ENCODE data around the gene SPEM3. TPM values are rescaled to one million over a fixed set of nuclear protein-coding genes. Genes with fewer than 3 reads are reported as not detected.

SPEM3 gene
- polyA plus RNA-seq, 6 donors from 2014 or later: not detected

DNA sequence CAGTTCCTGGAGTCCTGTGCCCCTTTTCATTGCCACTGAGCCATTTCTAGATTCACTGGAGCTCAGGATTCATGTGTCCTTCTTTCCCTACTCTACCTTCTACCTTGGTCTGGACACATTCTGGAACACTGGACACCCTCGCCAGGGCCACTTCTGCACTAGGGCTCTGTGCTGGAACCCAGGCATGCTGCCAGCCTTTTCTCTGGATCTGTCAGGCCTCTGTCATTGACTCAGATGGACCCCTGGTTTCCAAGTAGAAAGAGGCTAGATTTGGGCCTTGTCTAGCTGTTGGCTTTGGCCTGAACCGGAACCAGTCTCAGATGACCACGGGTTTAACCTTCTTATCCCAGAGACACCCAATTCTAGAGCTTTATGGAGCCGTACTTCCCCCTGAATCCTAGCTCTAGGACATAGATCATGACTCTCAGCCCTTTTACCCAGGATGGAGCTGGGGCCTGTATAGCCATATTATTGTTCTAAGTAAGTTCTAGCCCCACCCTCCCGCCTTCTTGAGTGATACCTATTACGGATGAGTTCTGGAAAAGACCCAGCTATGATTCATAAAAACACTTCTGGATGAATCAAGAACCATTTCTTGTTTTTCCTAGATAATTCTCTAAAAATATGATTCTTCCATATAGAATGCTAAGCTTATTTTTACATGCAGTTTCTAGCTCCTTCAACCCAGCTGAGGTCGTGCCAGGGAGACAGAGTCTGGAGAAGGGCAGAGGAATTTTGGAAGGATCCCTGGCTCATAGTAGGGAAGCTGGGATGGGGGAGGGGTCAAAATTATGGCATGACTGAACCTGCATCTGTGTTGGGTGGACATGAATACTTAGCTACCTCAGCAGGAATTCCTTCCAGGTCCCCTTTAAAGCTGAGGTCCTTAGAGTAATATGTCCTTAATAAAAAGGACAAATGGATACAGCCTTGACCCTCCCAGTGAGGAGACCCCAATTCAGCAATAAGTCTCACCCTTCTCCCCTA lies 15.1 kb downstream of the SPEM3 start:
- no peak for DNase-seq
- no peak for ATAC-seq (ENCODE audit: low read depth in 2 of 2)
- H3K27ac Mint-ChIP-seq: peak overlapping the region in 1 of 6 donors; percentile 24
- peaks cover 0 to 5% (median 0%) of the 10 kb centered on the region in 7 donors for H3K9me3 Mint-ChIP-seq
- peak overlapping the region in 3 of 8 donors; percentile 17 to 92 (median 79) for H3K4me3 Mint-ChIP-seq
- peaks cover 36 to 49% (median 47%) of the 10 kb centered on the region in 3 donors for H3K4me1 Mint-ChIP-seq
- peaks cover 56 to 90% (median 87%) of the 10 kb centered on the region in 3 donors for H3K27me3 Mint-ChIP-seq
- H3K36me3 Mint-ChIP-seq: peaks cover 0 to 36% of the 10 kb centered on the region in 2 donors

DNA sequence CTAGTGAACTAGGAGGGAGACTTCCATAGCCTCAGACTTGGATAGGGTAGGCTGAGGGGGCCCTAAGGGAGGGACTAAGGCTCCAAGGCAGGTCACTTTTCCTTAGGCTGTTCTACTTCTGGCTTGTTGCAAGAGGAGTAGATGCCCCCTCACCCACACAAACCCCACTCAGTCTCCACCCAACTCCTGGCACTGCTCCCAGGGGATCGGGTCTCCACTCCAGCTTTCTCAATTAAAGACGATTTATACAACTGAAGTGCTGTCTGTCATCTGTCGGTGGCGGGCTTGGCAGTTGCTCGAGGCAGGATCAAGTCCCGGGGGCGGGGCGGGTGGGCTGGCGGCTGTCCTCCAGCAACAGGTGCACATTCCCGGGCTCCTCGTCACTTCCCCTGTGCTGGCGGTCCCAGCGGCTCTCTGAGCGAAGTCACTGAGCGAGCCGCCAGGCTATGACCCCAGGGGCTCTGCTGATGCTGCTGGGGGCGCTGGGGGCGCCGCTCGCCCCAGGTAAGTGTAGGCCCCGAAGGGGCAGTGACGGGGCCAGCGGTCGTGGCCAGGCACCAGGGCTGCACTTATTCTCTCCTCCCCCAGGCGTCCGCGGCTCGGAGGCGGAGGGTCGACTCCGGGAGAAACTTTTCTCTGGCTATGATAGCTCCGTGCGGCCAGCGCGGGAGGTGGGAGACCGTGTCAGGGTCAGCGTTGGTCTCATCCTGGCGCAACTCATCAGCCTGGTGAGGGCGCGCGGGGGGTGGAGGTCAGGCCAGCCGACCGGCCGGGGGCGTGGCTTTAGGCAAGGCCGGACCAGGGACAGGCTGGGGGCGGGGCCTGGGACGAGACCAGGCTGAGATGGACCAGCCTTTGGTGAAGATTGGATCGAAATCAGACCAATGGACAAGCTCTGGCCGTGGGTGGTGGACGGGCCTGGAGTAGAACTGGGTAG lies 16.3 kb downstream of the SPEM3 start, which contains the start of gene CHRNB1:
CHRNB1 (plus strand) TSS at position 380 of the 937 bp plus-strand sequence; CDS start at position 447, 67 bp downstream.
- Mint-ChIP-seq H3K9me3 (peaks cover 0 to 5% (median 0%) of the 10 kb centered on the region in 7 donors), H3K27me3 (peaks cover 53 to 92% (median 86%) of the 10 kb centered on the region in 3 donors), H3K36me3 (peaks cover 0 to 32% of the 10 kb centered on the region in 2 donors), H3K4me3 (peak within 1 kb of the TSS; percentile 60 to 93 (median 89)), H3K27ac (peak within 1 kb of the TSS in 2 of 6 donors; percentile 11 to 93), H3K4me1 (peaks cover 28 to 41% (median 37%) of the 10 kb centered on the region in 3 donors)
- no peak for DNase-seq
- ATAC-seq (ENCODE audit: low read depth in 2 of 2): peak; percentile 45 to 52

DNA sequence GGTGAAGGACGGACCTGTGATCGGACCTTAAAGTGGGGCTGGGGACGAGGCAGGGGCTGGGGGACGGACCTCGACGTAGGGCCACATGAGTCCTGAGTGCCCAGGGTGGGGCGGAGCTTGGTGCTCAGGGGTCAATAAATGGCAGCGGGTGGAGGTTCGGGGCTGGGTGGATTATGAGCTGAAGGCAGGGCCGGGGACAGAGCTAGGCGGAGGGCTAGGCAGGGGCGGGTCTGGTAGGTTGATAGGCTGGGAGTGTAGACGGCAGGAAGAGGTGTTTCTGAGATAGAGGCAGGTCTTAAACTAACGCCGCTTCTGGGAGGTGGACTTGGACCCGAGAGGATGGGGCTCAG lies 16.9 kb downstream of the SPEM3 start:
- Mint-ChIP-seq H3K4me1 (peaks cover 22 to 34% (median 31%) of the 10 kb centered on the region in 3 donors), H3K9me3 (peaks cover 0 to 5% (median 0%) of the 10 kb centered on the region in 7 donors), H3K4me3 (peak overlapping the region; percentile 60 to 93 (median 89)), H3K27ac (peak overlapping the region in 2 of 6 donors; percentile 11 to 93), H3K36me3 (peaks cover 0 to 26% of the 10 kb centered on the region in 2 donors), H3K27me3 (peaks cover 53 to 91% (median 80%) of the 10 kb centered on the region in 3 donors)
- ATAC-seq (ENCODE audit: low read depth in 2 of 2) (peak; percentile 78 to 85), DNase-seq (no peak)

DNA sequence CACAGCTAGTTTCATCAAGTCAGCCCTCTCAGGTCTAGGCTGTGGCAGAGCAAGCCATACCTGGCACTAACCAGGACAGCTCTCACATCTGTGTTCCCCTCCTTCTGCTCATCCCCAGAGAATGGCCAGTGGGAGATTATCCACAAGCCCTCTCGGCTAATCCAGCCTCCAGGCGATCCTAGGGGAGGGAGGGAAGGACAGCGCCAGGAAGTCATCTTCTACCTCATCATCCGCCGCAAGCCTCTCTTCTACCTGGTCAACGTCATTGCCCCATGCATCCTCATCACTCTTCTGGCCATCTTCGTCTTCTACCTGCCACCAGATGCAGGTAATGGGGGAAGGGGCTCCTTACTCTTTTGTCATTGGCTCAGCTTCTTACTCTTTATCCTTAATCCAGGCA lies 19.8 kb downstream of the SPEM3 start:
- peaks cover 0 to 21% of the 10 kb centered on the region in 2 donors for H3K36me3 Mint-ChIP-seq

DNA sequence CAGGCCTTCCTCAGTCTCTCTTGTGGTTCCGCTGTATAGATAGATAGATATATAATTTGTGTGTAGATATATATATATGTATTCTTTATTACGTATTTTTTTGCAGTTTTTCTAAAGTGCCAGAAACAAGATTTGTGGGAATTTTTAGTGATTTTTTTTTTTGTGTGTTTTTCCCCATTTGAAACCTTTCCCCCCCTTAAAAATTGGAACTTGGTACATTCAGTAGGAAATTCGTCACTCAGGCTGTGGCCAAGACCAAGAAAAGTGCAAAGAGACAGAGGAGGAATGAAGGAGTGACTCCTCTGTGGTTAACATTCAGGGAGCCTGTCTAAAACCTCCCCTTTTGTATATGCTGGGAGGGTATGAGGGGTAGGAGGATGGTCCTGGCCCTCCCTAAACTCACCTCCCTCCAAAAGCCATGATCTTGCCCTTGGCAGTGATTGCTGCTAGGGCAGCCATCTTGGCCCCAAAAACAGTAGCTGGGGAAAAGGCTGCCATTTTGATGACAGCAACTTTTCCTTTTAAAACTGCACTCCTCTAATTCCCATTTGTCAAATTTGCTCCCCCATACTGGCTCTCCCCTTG lies 31.4 kb downstream of the SPEM3 start:
- DNase-seq: no peak
- H3K27me3 Mint-ChIP-seq: peaks cover 0 to 3% (median 0%) of the 10 kb centered on the region in 3 donors
- ATAC-seq (ENCODE audit: low read depth in 2 of 2): no peak
- H3K36me3 Mint-ChIP-seq: peaks cover 0 to 5% of the 10 kb centered on the region in 2 donors
- H3K4me3 Mint-ChIP-seq: peak overlapping the region in 1 of 8 donors; percentile 57
- peaks cover 4 to 22% (median 15%) of the 10 kb centered on the region in 3 donors for H3K4me1 Mint-ChIP-seq
- H3K27ac Mint-ChIP-seq: no peak overlapping the region
- no peaks in the 10 kb centered on the region for H3K9me3 Mint-ChIP-seq

More for the DNA sequence above, 19.8 kb downstream of the SPEM3 start:
- peaks cover 0 to 5% (median 0%) of the 10 kb centered on the region in 7 donors for H3K9me3 Mint-ChIP-seq
- ATAC-seq (ENCODE audit: low read depth in 2 of 2) (no peak), DNase-seq (no peak)
- no peak overlapping the region for H3K27ac Mint-ChIP-seq
- H3K27me3 Mint-ChIP-seq: peaks cover 41 to 68% (median 54%) of the 10 kb centered on the region in 3 donors
- peaks cover 21 to 26% (median 26%) of the 10 kb centered on the region in 3 donors for H3K4me1 Mint-ChIP-seq
- no peak overlapping the region for H3K4me3 Mint-ChIP-seq

DNA sequence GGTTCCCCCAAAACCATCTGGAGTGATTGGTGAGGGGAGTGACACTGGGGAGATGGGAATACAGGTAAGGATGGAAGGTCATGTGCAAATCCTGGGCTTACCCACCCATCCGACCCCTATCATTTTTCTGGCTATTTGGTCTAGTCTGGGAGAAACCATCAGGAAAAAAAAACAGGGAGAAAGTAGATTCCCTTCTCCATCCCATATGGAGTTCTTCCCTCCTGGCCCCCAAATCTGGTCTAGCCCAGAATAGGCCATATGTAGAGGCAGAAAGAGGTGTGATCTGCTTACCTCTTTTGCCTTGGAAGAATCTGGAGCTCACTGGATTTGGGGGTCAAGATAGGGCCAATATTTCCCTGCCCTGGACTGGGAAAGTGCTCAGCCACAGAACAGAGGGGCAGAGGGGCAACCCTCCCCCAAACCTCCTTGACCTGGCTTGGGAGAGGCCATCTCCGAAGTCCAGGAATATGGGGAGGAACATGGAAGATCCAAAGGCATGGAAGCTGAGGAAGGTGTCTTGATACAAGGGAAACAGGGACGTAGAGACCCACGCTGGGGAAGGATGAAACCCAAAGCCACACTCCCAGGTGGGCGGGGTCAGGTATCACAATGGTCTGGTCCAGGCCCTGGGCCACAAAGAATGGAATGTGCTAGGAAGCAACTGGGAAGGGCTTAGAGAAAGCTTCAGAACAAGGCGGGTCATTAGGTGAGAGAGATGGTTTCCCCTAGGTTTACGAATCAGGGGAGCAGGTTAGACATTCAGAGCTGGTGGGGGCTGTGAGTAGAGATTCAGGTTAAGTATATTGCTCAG lies 32.4 kb downstream of the SPEM3 start:
- peaks cover 0 to 2% of the 10 kb centered on the region in 2 donors for H3K36me3 Mint-ChIP-seq
- H3K27ac Mint-ChIP-seq: peak overlapping the region in 3 of 6 donors; percentile 20 to 85 (median 65)
- H3K4me3 Mint-ChIP-seq: no peak overlapping the region
- ATAC-seq (ENCODE audit: low read depth in 2 of 2) (no peak), DNase-seq (no peak)
- H3K4me1 Mint-ChIP-seq: peaks cover 0 to 15% (median 9%) of the 10 kb centered on the region in 3 donors
- H3K9me3 Mint-ChIP-seq: no peaks in the 10 kb centered on the region
- no peaks in the 10 kb centered on the region for H3K27me3 Mint-ChIP-seq

DNA sequence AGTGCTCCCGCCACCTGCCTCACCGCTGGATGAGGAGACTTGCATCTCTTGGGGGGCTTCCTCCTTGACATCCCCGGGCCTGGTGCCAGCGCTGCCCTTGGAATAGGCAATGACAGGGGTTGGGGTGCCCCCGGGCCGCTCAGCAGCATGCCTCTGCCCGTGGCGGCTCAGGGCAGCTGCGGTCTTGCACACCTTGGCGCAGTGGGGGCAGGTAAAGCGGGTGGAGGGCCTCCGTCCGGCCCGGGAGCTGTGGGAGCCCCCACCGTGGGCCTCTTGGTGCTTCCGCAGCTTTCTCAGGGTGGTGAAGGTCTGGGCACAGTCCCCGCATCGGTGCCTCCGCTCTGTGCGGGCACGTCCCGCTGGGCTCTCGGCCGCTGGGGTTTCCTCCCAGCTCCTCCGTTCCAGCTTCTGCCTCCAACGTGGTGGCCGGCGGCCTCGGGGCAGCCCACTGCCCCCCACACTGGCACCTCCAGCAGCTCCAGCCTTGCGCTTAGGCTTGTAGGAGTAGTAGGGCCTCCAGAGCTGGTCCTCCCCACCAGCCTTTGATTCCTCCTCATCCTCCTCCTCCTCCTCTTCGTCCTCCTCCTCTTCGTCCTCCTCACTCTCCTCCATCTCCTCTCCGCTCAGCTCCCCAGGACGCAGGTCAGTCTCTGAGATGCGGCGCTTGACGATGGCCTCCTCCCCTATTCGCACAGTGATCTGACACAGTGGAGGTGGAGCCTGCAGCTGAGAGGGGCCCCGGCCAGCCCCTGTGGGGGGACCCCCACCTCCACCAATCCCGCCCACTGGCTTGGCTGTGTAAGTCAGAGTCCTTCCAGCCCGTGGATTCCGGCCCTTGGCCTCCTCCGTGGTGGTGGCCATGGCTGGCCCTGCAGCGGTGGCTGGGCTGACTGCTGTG lies 34.1 kb downstream of the SPEM3 start:
- ATAC-seq (ENCODE audit: low read depth in 2 of 2): no peak
- no peak overlapping the region for H3K4me3 Mint-ChIP-seq
- H3K36me3 Mint-ChIP-seq: peaks cover 0 to 8% of the 10 kb centered on the region in 2 donors
- no peaks in the 10 kb centered on the region for H3K27me3 Mint-ChIP-seq
- H3K9me3 Mint-ChIP-seq: no peaks in the 10 kb centered on the region
- H3K27ac Mint-ChIP-seq: peak overlapping the region in 1 of 6 donors; percentile 18
- DNase-seq: no peak
- H3K4me1 Mint-ChIP-seq: peaks cover 13 to 20% (median 15%) of the 10 kb centered on the region in 3 donors

DNA sequence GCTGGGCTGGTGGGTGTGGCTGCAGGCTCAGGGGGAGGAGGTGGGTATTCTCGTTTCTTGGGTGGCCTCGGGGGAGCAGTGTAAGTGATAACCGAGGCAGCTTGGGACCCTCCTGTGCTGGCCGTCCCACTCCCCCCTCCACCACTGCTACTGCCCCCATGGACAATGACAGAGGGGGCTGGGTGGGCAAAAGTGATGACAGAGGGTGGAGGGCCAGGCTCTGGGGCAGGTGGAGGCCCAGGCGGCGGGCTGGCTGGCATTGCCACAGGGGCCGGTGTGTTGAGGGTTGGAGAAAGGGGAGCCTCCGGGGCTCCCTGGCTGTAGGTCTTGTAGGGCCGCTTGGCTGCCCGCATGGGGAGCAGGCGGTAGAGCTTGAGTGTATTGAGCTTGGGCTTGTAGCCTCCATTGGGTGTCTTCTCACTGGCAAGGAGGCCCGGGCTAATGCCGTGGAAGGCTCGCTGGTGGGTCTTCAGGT lies 34.8 kb downstream of the SPEM3 start:
- Mint-ChIP-seq H3K4me1 (peaks cover 13 to 25% (median 20%) of the 10 kb centered on the region in 3 donors), H3K4me3 (peak overlapping the region in 1 of 8 donors; percentile 14), H3K36me3 (peaks cover 0 to 8% of the 10 kb centered on the region in 2 donors), H3K27ac (peak overlapping the region in 3 of 6 donors; percentile 18 to 64 (median 47)), H3K27me3 (no peaks in the 10 kb centered on the region), H3K9me3 (no peaks in the 10 kb centered on the region)
- no peak for ATAC-seq (ENCODE audit: low read depth in 2 of 2)
- no peak for DNase-seq

DNA sequence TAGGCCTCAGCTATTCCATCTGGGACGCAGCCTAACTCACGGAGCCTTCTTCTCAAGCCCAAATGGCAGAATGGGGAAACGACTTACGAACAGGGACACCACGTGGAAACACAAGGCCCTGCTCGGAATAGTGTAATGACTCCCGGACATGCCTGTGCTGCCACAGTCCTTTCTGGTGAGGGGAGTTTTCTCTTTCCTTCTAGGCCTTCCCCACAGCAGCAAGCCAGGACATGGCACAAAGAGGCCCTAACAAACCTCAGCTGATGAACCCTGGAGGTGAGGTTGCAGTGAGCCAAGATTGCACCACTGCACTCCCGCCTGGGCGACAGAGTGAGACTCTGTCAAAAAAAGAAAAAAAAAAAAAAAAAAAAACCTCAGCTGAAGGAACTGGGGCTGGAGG lies 35.4 kb downstream of the SPEM3 start:
- ATAC-seq (ENCODE audit: low read depth in 2 of 2): no peak
- no peak for DNase-seq
- H3K27ac Mint-ChIP-seq: peak overlapping the region in 1 of 6 donors; percentile 47
- no peaks in the 10 kb centered on the region for H3K9me3 Mint-ChIP-seq
- peaks cover 0 to 8% of the 10 kb centered on the region in 2 donors for H3K36me3 Mint-ChIP-seq
- no peak overlapping the region for H3K4me3 Mint-ChIP-seq
- peaks cover 17 to 30% (median 21%) of the 10 kb centered on the region in 3 donors for H3K4me1 Mint-ChIP-seq
- no peaks in the 10 kb centered on the region for H3K27me3 Mint-ChIP-seq

DNA sequence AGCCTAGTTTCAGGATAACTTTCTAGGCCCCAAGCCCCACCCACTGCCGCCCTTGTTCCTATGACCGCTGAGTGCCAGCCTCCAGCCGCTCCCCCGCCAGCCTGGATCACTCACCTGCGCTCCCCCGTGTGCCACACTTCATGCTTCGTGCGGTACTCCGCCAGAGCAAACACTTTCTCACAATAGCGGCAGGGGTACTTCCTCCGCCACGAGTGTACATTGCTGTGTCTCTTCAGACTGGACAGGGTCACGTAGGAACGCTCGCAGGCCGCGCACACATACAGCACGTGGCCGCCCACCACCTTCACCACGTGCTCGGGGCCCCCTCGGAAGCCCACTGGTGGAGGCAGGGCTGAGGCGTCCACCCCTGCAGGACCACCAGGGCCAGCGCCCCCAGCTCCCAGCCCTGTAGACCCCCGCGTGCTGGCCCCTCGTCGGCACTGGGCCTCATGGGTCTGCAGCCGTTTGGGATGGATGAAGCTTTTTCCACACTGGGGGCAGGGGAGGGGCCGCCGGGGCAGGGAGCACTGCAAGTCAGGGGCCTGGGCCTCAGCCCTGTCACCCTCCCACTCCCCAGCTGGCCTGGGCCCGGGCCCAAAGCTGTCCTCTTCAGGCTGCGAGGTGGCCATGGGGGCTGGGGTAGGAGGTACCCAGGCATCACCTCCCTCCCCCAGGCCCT lies 37.1 kb downstream of the SPEM3 start:
- H3K4me3 Mint-ChIP-seq: peak overlapping the region in 1 of 8 donors; percentile 53
- no peak for ATAC-seq (ENCODE audit: low read depth in 2 of 2)
- no peaks in the 10 kb centered on the region for H3K9me3 Mint-ChIP-seq
- H3K27me3 Mint-ChIP-seq: no peaks in the 10 kb centered on the region
- peak overlapping the region in 2 of 6 donors; percentile 34 to 78 for H3K27ac Mint-ChIP-seq
- peaks cover 17 to 30% (median 21%) of the 10 kb centered on the region in 3 donors for H3K4me1 Mint-ChIP-seq
- DNase-seq: no peak
- H3K36me3 Mint-ChIP-seq: peaks cover 0 to 8% of the 10 kb centered on the region in 2 donors

DNA sequence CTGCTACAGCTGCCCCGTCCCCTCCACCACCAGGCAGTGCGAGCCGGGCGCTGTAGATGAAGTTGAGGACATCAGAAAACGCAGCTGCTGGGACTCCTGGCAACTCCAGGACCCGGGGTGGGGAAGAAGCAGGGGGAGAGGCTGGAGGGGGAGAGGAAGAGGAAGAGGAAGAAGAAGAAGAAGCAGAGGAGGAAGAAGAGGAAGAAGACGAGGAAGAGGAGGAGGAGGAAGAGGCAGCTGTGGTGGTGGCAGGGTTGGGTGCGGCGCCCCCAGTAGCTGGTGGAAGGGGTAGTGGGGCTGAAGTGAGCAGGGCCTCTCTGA lies 37.6 kb downstream of the SPEM3 start:
- Mint-ChIP-seq H3K27me3 (no peaks in the 10 kb centered on the region), H3K36me3 (peaks cover 0 to 8% of the 10 kb centered on the region in 2 donors), H3K4me1 (peaks cover 17 to 27% (median 21%) of the 10 kb centered on the region in 3 donors), H3K4me3 (peak overlapping the region in 1 of 8 donors; percentile 8), H3K9me3 (no peaks in the 10 kb centered on the region), H3K27ac (peak overlapping the region in 2 of 6 donors; percentile 78 to 84)
- DNase-seq: no peak
- no peak for ATAC-seq (ENCODE audit: low read depth in 2 of 2)

All from naive B cell (primary cell).